GM12892 (cell line): ENCODE measurements around the gene JAG1.

Experiments used
- POLR2AphosphoS5 ChIP-seq: IDR thresholded peaks from 2 replicates; pipeline ENCODE4 v1.6.1; 2011; ENCODE audit warnings: low read depth, low read length, control low read depth
- TAF1 ChIP-seq: IDR thresholded peaks from 2 replicates; pipeline ENCODE4 v1.6.1; 2011; ENCODE audit warnings: low read depth, mild to moderate bottlenecking, control low read depth, low read length, borderline replicate concordance

- TF ChIP-seq TAF1 (no peak), POLR2AphosphoS5 (no peak)
These were observed 21.0 kb downstream of the JAG1 start for GRCh38 chr20:10652660-10653261.
